Fibroblast of gingiva (primary cell): ENCODE results near the gene ZNF154.

ENCODE experiments used
- DNase-seq: peaks from one replicate; pipeline ENCODE4 v3.0.0-alpha.2; 2011; ENCODE audit warnings: low read depth

The ZNF154 gene

GRCh38 chr19:57675881-57676280, 33.1 kb downstream of the ZNF154 start:
- peak; percentile 55 for DNase-seq

GRCh38 chr19:57672466-57672865, 36.5 kb downstream of the ZNF154 start:
- no peak for DNase-seq

GRCh38 chr19:57671124-57671895, 37.7 kb downstream of the ZNF154 start:
- no peak for DNase-seq

- no peak for DNase-seq
Observed at GRCh38 chr19:57668635-57669034, 40.4 kb downstream of the ZNF154 start, which contains the start of gene ZSCAN4. Gene ZSCAN4, plus strand, starts transcription at chr19:57668935. Its CDS starts 7,211 bp downstream, at chr19:57676146.

GRCh38 chr19:57667228-57667627, 41.8 kb downstream of the ZNF154 start:
- no peak for DNase-seq

GRCh38 chr19:57665261-57665806, 43.7 kb downstream of the ZNF154 start:
- no peak for DNase-seq

GRCh38 chr19:57664269-57665127, 44.5 kb downstream of the ZNF154 start:
- DNase-seq, result peak; percentile 56

GRCh38 chr19:57656346-57656745, 52.7 kb downstream of the ZNF154 start:
- no peak for DNase-seq

- DNase-seq, result no peak
Observed at GRCh38 chr19:57655443-57655842, 53.6 kb downstream of the ZNF154 start.

- no peak for DNase-seq
Observed at GRCh38 chr19:57653689-57654088, 55.3 kb downstream of the ZNF154 start.

- no peak for DNase-seq
Observed at GRCh38 chr19:57651654-57651996, 57.4 kb downstream of the ZNF154 start.

GRCh38 chr19:57648331-57649003, 60.5 kb downstream of the ZNF154 start:
- no peak for DNase-seq
